ENCODE data around the gene NAALADL2. TPM values are rescaled to one million over a fixed set of nuclear protein-coding genes. Genes with fewer than 3 reads are reported as not detected.

Gene NAALADL2
- total RNA-seq, 1 donor, result 1.3 TPM

DNA sequence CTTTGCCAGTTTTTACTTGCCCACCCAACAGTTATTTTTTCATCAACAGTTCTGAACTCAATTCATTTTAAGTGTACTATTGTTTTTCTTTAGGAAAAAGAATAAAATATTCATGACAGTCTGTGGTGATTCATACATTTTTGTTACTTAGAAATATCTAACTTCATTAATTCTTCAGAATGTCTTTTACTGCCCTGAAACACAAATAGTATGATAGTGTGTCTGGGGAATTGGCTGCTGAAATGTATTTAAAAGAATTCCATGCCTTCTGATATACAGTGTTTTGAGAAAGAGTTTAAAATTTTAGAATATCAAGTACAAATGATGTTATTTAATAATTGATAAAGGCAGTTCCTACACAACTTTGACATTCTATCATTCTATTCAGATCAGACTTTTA lies 854.1 kb downstream of the NAALADL2 start:
- no peaks in the 10 kb centered on the region for H3K9me3 ChIP-seq (ENCODE audit: low read depth, low read length)
- no peaks in the 10 kb centered on the region for H3K27me3 ChIP-seq (ENCODE audit: insufficient read depth, low read length)
- H3K4me1 ChIP-seq (ENCODE audit: insufficient read depth, low read length), result no peaks in the 10 kb centered on the region
- no peak overlapping the region for H3K4me3 ChIP-seq (ENCODE audit: low read length)

DNA sequence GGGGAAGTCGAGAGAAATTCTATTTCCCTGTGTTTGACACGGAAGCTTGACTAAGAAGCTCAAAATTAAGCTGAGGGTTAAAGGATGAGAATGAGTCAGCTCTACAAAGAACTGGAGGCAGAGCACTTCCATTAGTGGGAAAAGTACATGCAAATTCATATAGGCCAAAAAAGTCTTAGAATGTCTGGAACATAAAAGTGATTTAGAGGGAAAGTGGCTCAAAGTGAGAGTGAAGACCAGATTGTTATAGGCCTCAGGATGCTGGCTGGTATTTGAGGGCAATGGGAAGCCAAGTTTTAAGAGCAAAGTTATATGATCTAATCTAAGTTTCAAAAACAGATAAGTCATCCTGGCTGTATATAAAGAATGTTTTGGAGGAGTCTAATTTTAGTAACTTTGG lies 857.3 kb downstream of the NAALADL2 start:
- Histone ChIP-seq H3K27me3 (ENCODE audit: insufficient read depth, low read length) (no peaks in the 10 kb centered on the region), H3K4me1 (ENCODE audit: insufficient read depth, low read length) (no peaks in the 10 kb centered on the region), H3K9me3 (ENCODE audit: low read depth, low read length) (peaks cover 6% of the 10 kb centered on the region), H3K4me3 (ENCODE audit: low read length) (no peak overlapping the region)

DNA sequence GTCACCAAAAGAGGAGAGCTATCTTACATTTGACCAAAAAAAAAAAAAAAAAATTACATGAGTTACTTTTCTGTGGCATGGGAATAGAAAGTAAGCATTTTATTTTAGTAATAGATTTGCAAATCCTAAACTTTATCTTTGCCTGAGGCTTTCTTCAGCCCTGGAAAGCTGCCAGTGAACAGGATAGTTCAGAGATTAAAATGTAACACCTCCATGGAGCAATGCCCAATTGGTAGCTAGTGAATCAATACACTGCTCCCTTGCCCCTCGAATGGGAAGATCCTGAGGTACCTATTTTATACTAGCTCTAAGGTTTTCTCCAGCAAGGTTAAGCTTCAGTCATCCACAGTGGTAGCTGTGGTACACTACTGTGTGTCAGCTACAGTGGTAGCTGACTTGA lies 867.1 kb downstream of the NAALADL2 start:
- Histone ChIP-seq H3K9me3 (ENCODE audit: low read depth, low read length) (no peaks in the 10 kb centered on the region), H3K4me1 (ENCODE audit: insufficient read depth, low read length) (no peaks in the 10 kb centered on the region), H3K27me3 (ENCODE audit: insufficient read depth, low read length) (no peaks in the 10 kb centered on the region), H3K4me3 (ENCODE audit: low read length) (no peak overlapping the region)

DNA sequence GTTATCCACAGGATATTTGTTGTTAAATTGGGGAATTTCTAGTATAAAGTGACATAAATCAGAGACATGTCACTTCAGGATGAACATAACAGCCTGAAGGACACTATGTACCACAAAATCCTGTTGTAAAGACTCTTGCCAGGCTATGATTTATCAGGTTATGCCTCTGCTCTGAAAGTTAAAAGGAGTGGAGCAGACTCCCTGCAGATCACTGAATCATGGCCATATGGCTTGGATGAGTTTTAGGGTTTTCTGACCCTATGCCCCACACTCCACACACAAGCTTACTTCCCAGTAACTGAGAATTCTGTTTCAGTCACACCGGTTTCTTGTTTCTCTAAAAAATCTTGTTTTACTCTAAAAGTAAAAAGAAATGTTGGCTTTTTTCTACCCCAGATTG lies 869.4 kb downstream of the NAALADL2 start:
- Histone ChIP-seq H3K4me1 (ENCODE audit: insufficient read depth, low read length) (no peaks in the 10 kb centered on the region), H3K4me3 (ENCODE audit: low read length) (no peak overlapping the region), H3K9me3 (ENCODE audit: low read depth, low read length) (no peaks in the 10 kb centered on the region), H3K27me3 (ENCODE audit: insufficient read depth, low read length) (no peaks in the 10 kb centered on the region)

DNA sequence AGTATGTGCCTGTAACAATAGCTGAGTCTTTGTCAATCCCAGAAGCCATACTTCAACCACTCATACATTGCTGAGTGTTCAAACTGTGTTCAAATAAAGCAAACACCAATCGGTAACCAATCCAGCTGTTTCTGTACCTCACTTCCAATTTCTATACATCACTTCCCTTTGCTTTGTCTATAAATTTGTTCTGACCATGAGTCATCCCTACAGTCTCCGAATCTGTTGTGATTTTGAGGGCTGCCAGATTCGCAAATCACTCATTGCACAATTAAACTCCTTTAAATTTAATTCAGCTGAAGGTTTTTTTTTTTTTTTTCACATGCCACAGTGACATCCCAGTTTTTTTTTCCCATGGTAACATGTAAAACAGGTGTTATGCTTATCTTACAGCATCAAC lies 870.3 kb downstream of the NAALADL2 start:
- H3K27me3 ChIP-seq (ENCODE audit: insufficient read depth, low read length), result no peaks in the 10 kb centered on the region
- H3K4me1 ChIP-seq (ENCODE audit: insufficient read depth, low read length), result no peaks in the 10 kb centered on the region
- H3K4me3 ChIP-seq (ENCODE audit: low read length), result no peak overlapping the region
- no peaks in the 10 kb centered on the region for H3K9me3 ChIP-seq (ENCODE audit: low read depth, low read length)

DNA sequence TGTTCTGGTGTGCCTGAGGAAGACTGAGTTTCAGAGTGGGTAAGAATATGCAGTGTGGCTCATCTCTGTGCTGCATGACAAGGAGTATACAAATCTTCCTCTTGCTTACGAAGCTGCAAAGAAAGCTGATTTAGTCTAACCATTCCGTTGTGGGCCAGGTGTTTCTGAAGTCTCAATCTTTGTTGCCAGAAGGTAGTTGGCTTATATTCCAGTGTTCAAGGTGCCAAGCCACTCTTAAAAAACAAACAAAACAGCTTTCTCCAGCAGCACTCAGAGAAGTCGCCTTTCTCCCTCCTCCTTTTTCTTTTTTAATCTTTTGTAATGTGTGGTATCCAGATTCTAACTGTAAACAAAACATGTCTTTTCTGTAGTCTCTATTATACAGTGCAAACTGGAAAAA lies 872.4 kb downstream of the NAALADL2 start:
- Histone ChIP-seq H3K4me1 (ENCODE audit: insufficient read depth, low read length) (no peaks in the 10 kb centered on the region), H3K27me3 (ENCODE audit: insufficient read depth, low read length) (no peaks in the 10 kb centered on the region), H3K9me3 (ENCODE audit: low read depth, low read length) (no peaks in the 10 kb centered on the region), H3K4me3 (ENCODE audit: low read length) (no peak overlapping the region)

DNA sequence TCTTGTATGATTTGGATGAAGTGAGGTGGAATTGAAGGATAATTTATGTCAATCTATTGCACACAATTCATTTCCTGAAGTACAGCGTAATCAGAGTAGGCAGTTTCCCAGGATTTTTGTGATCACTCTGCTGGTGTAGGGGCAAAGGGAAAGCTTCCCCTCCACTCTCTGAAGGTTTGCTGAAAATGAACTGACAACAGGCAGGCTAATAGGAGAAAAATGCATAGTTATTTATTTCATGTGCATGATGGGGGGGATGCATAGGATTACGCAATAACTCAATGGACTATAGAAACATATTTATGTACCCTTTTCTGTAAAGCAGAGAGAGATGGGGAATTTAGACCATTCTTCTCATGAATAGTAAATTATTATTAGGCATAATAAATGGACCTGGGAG lies 872.9 kb downstream of the NAALADL2 start:
- H3K4me3 ChIP-seq (ENCODE audit: low read length), result no peak overlapping the region
- no peaks in the 10 kb centered on the region for H3K9me3 ChIP-seq (ENCODE audit: low read depth, low read length)
- H3K4me1 ChIP-seq (ENCODE audit: insufficient read depth, low read length), result no peaks in the 10 kb centered on the region
- no peaks in the 10 kb centered on the region for H3K27me3 ChIP-seq (ENCODE audit: insufficient read depth, low read length)

DNA sequence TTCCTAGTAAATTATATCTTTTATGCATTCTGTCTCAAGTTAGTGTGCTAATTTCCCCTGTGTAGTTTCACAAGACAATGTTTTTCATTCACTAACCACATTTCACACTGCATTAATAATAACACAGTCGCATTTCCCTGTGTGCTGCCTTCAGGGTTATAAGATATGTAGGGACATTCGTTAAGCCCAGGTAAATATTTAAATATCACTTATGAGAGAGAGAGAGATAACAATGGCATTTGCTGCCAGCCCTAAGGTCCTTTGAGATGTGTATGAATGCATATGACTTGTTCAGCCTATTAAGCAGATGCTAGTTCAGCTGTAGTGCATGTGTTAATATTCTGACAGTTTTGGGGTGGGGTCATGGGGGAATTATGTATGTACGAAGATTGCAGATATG lies 876.7 kb downstream of the NAALADL2 start:
- no peaks in the 10 kb centered on the region for H3K9me3 ChIP-seq (ENCODE audit: low read depth, low read length)
- H3K4me1 ChIP-seq (ENCODE audit: insufficient read depth, low read length), result no peaks in the 10 kb centered on the region
- no peak overlapping the region for H3K4me3 ChIP-seq (ENCODE audit: low read length)
- H3K27me3 ChIP-seq (ENCODE audit: insufficient read depth, low read length), result no peaks in the 10 kb centered on the region

DNA sequence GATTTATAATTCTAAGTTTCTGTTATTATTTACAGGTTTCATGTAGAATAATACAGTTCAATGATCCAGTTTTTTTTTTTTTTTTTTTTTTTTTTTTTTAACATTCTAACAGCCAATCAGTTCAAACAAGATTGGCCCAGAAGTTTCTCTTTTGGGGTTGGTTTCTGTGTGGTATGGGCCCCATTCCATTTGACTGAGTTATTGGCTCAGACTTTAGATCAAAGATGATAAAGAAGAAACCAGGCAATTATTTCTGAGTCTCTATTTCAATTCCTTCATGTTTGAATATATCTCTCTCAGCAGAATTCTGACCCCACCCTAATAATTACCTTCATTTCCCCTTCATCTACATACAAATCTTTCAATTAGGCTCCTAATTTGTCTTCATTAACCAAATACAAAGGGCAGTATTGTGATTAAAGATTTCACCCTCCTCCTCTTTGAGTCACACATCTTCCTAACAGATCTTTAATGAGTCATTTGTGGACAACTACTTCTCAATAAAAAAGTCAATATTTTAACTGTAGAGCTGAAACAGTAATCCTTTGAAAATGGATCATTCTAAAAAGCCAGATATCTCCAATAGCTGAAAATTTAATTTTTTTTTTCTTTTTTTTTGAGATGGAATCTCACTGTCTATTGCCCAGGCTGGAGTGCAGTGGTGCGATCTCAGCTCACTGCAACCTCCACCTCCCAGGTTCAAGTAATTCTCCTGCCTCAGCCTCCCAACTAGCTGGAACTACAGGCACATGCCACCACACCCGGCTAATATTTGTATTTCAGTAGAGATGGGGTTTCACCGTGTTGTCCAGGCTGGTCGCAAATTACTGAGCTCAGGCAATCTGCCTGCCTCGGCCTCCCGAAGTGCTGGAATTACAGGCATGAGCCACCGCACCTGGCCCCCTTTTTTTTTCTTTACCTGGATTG lies 878.8 kb downstream of the NAALADL2 start:
- Histone ChIP-seq H3K27me3 (ENCODE audit: insufficient read depth, low read length) (no peaks in the 10 kb centered on the region), H3K9me3 (ENCODE audit: low read depth, low read length) (no peaks in the 10 kb centered on the region), H3K4me1 (ENCODE audit: insufficient read depth, low read length) (no peaks in the 10 kb centered on the region), H3K4me3 (ENCODE audit: low read length) (no peak overlapping the region)

DNA sequence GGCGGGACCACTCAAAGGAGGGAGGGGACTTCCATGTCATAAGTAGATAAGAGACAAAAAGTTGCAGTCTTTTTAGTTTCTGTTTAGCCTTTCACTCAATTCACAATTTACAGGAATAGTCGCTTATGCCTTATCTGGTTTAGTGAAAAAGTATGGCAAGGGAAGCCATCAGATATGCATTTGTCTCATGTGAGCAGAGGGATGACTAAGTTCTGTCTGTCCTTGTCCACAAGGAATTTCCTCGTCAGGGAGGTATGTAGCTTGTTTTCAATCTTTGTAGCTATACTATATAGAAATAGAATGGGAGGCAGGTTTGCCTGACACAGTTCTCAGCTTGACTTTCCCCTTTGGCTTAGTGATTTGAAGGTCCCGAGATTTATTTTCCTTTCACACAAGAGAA lies 882.8 kb downstream of the NAALADL2 start:
- Histone ChIP-seq H3K27me3 (ENCODE audit: insufficient read depth, low read length) (no peaks in the 10 kb centered on the region), H3K4me3 (ENCODE audit: low read length) (no peak overlapping the region), H3K9me3 (ENCODE audit: low read depth, low read length) (no peaks in the 10 kb centered on the region), H3K4me1 (ENCODE audit: insufficient read depth, low read length) (no peaks in the 10 kb centered on the region)

DNA sequence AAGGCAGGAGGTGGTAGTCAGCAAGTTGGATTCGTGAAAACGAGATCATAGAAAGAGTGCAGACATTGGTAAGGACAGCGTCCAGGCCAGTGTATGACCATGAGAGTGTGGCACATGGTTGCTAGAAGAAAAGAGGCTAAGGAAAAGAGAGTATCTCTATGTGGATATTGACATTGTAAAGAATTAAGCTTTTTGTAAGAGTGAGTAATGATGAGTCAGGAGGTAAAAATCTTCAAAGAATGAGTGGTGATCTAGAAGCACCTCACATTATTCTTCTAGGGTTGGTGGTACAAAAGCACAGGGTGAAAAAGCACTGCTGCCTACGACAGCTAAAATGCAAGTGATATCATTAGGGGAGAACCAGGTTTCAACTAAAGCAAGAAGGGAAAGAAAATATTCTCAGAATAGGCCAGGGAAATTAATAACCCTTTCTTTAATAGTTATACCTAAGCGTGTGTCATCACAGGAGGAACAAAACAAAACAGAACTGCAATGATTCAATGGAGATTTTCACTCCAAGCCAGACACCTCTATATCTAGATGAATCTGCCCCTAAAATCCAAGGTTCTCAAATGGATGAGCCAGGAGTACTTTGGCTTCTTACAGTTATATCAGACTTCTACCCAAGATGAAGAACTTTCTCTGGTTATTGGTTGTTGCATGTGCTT lies 884.7 kb downstream of the NAALADL2 start:
- Histone ChIP-seq H3K9me3 (ENCODE audit: low read depth, low read length) (no peaks in the 10 kb centered on the region), H3K27me3 (ENCODE audit: insufficient read depth, low read length) (no peaks in the 10 kb centered on the region), H3K4me3 (ENCODE audit: low read length) (no peak overlapping the region), H3K4me1 (ENCODE audit: insufficient read depth, low read length) (no peaks in the 10 kb centered on the region)

DNA sequence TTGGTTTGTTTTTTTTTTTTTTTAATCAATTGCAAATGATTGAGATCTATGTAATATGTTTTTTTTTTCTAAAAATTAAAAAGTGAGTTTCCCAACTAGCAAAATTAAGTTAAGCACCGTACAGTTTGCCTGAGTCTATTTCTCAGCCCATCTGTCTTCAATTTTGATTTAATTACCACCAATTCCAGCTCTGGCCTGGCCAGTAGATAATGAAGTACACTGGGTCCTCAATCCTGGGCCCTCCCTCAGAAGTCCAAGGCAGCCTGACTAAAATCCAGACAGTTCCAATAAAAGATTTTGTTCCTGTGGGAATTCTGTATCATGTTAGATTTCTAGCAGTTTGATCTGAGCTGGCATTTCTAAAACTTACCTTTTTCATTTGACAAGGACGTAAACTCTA lies 887.2 kb downstream of the NAALADL2 start:
- Histone ChIP-seq H3K9me3 (ENCODE audit: low read depth, low read length) (no peaks in the 10 kb centered on the region), H3K4me3 (ENCODE audit: low read length) (no peak overlapping the region), H3K4me1 (ENCODE audit: insufficient read depth, low read length) (no peaks in the 10 kb centered on the region), H3K27me3 (ENCODE audit: insufficient read depth, low read length) (no peaks in the 10 kb centered on the region)

DNA sequence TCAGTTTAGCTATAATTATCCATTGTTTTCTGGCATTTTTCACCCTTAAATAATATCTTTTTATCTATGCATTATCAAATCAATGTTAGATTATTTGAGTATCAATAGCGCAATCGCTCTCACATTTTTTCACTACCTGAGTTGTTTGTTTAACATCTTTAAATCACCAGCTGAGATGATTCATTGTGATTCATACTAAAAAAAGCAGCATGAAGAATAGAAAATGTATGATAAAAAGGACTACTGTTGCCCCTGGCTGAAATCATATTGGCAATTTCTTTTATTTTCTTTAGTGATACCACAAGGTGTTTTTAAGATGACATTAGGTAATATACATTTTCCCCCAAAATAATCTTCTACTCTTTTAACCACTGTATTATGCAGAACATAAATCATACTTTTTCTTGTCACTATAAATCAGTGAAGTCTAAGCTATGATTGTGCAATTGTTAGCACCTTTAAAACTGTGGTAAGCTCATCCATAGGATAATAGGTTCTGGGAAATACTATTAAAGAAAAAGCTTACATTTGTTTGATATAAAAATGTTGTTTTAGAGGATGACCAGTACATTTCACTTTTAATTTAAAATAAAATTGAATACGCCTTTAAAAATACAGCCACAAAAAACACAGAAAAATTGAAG lies 889.1 kb downstream of the NAALADL2 start:
- Histone ChIP-seq H3K27me3 (ENCODE audit: insufficient read depth, low read length) (no peaks in the 10 kb centered on the region), H3K4me3 (ENCODE audit: low read length) (no peak overlapping the region), H3K4me1 (ENCODE audit: insufficient read depth, low read length) (no peaks in the 10 kb centered on the region), H3K9me3 (ENCODE audit: low read depth, low read length) (no peaks in the 10 kb centered on the region)

DNA sequence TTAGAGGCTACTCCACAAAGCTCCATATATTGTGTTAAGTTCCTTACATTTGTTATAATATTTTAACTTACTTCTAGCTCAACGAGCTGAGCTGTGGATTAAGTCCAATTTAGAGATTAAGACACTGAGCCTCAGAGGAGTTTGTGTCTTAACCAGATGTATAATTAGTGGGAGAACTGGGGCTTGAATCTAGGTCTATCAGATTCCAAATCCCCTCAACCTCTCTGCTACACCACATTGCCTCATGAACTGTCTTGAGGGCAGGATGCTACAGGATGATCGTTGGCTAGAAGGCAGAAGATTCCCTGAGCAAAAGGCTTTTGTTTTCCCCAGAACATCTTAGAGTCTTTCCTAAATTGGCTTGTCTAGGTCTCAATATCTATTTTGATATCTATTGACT lies 890.8 kb downstream of the NAALADL2 start:
- Histone ChIP-seq H3K4me1 (ENCODE audit: insufficient read depth, low read length) (no peaks in the 10 kb centered on the region), H3K9me3 (ENCODE audit: low read depth, low read length) (no peaks in the 10 kb centered on the region), H3K27me3 (ENCODE audit: insufficient read depth, low read length) (no peaks in the 10 kb centered on the region), H3K4me3 (ENCODE audit: low read length) (no peak overlapping the region)

DNA sequence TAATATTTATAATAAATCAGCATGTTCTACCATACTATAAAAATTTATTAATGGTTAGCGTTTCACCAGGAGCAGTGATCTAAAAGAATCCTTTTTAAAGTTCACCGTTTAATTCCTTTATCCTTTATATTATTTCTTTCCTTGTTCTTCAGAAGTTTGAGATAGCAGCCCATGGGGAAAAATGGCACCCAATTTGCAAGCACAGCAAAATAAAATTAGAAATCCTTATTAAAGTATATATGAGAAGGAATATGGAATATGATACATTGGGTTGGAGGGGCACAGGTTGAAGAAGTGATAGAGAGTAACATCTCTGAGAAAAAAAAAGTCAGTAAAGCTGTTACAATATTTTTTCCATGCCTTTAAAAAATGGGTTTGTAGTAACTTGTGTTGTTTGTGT lies 892.0 kb downstream of the NAALADL2 start:
- Histone ChIP-seq H3K4me1 (ENCODE audit: insufficient read depth, low read length) (no peaks in the 10 kb centered on the region), H3K4me3 (ENCODE audit: low read length) (no peak overlapping the region), H3K9me3 (ENCODE audit: low read depth, low read length) (no peaks in the 10 kb centered on the region), H3K27me3 (ENCODE audit: insufficient read depth, low read length) (no peaks in the 10 kb centered on the region)

Measured in mononuclear cell (primary cell).